ENCODE results near the gene ADD3. TPM values are rescaled to one million over a fixed set of nuclear protein-coding genes. Genes with fewer than 3 reads are reported as not detected.

Gene ADD3
- total and polyA plus RNA-seq, 9 donors = 79.8 to 135 (median 93.6) TPM

GRCh38 chr10:110144507-110144906, 136.7 kb downstream of the ADD3 start:
- no peaks in the 10 kb centered on the region for H3K36me3 ChIP-seq (ENCODE audit: control insufficient read depth, insufficient read depth, low read length)
- DNase-seq = no peak
- peaks cover 2% of the 10 kb centered on the region for H3K27me3 ChIP-seq (ENCODE audit: control insufficient read depth, insufficient read depth, low read length)
- H3K27ac ChIP-seq (ENCODE audit: low read length) = no peak overlapping the region
- H3K9me3 ChIP-seq (replicated peaks; ENCODE audit: control insufficient read depth, low read depth, low read length) = no peaks in the 10 kb centered on the region
- H3K4me3 ChIP-seq (ENCODE audit: low read length) = no peak overlapping the region
- H3K4me1 ChIP-seq (ENCODE audit: control insufficient read depth, insufficient read depth, low read length) = peaks cover 4% of the 10 kb centered on the region
- WGBS (ENCODE audit: insufficient coverage) = no CpG with 5 or more reads among the region's 1 CpG

- Histone ChIP-seq H3K4me1 (ENCODE audit: control insufficient read depth, insufficient read depth, low read length) (peaks cover 17% of the 10 kb centered on the region), H3K27ac (ENCODE audit: low read length) (no peak overlapping the region), H3K36me3 (ENCODE audit: control insufficient read depth, insufficient read depth, low read length) (no peaks in the 10 kb centered on the region), H3K4me3 (ENCODE audit: low read length) (no peak overlapping the region), H3K27me3 (ENCODE audit: control insufficient read depth, insufficient read depth, low read length) (peaks cover 4% of the 10 kb centered on the region), H3K9me3 (replicated peaks; ENCODE audit: control insufficient read depth, low read depth, low read length) (no peaks in the 10 kb centered on the region)
- DNase-seq = no peak
- WGBS (ENCODE audit: insufficient coverage) = no CpG with 5 or more reads among the region's 8 CpGs
Measured at GRCh38 chr10:110147961-110148360, 140.2 kb downstream of the ADD3 start.

- Histone ChIP-seq H3K36me3 (ENCODE audit: control insufficient read depth, insufficient read depth, low read length) (no peaks in the 10 kb centered on the region), H3K4me1 (ENCODE audit: control insufficient read depth, insufficient read depth, low read length) (peaks cover 17% of the 10 kb centered on the region), H3K27me3 (ENCODE audit: control insufficient read depth, insufficient read depth, low read length) (peaks cover 6% of the 10 kb centered on the region), H3K27ac (ENCODE audit: low read length) (no peak overlapping the region), H3K4me3 (ENCODE audit: low read length) (no peak overlapping the region), H3K9me3 (replicated peaks; ENCODE audit: control insufficient read depth, low read depth, low read length) (no peaks in the 10 kb centered on the region)
- DNase-seq = no peak
- 81% methylated on average over 2 of the region's 8 CpGs for WGBS (ENCODE audit: insufficient coverage)
Measured at GRCh38 chr10:110149259-110149658, 141.5 kb downstream of the ADD3 start.

- no peaks in the 10 kb centered on the region for H3K36me3 ChIP-seq (ENCODE audit: control insufficient read depth, insufficient read depth, low read length)
- H3K27ac ChIP-seq (ENCODE audit: low read length) = no peak overlapping the region
- no peak overlapping the region for H3K4me3 ChIP-seq (ENCODE audit: low read length)
- DNase-seq = no peak
- H3K4me1 ChIP-seq (ENCODE audit: control insufficient read depth, insufficient read depth, low read length) = peaks cover 17% of the 10 kb centered on the region
- H3K27me3 ChIP-seq (ENCODE audit: control insufficient read depth, insufficient read depth, low read length) = peaks cover 6% of the 10 kb centered on the region
- 100% methylated on average over 2 of the region's 4 CpGs for WGBS (ENCODE audit: insufficient coverage)
- no peaks in the 10 kb centered on the region for H3K9me3 ChIP-seq (replicated peaks; ENCODE audit: control insufficient read depth, low read depth, low read length)
Measured at GRCh38 chr10:110150046-110150445, 142.3 kb downstream of the ADD3 start.

GRCh38 chr10:110150981-110151380, 143.2 kb downstream of the ADD3 start:
- Histone ChIP-seq H3K4me1 (ENCODE audit: control insufficient read depth, insufficient read depth, low read length) (peaks cover 17% of the 10 kb centered on the region), H3K27me3 (ENCODE audit: control insufficient read depth, insufficient read depth, low read length) (peaks cover 6% of the 10 kb centered on the region), H3K9me3 (replicated peaks; ENCODE audit: control insufficient read depth, low read depth, low read length) (no peaks in the 10 kb centered on the region), H3K27ac (ENCODE audit: low read length) (no peak overlapping the region), H3K36me3 (ENCODE audit: control insufficient read depth, insufficient read depth, low read length) (no peaks in the 10 kb centered on the region), H3K4me3 (ENCODE audit: low read length) (no peak overlapping the region)
- 54% methylated on average over 6 of the region's 6 CpGs for WGBS (ENCODE audit: insufficient coverage)
- DNase-seq = no peak

- DNase-seq = peak; percentile 35
- H3K36me3 ChIP-seq (ENCODE audit: control insufficient read depth, insufficient read depth, low read length) = no peaks in the 10 kb centered on the region
- H3K27me3 ChIP-seq (ENCODE audit: control insufficient read depth, insufficient read depth, low read length) = peaks cover 6% of the 10 kb centered on the region
- no peak overlapping the region for H3K27ac ChIP-seq (ENCODE audit: low read length)
- WGBS (ENCODE audit: insufficient coverage) = 0% methylated on average over 1 of the region's 8 CpGs
- H3K9me3 ChIP-seq (replicated peaks; ENCODE audit: control insufficient read depth, low read depth, low read length) = no peaks in the 10 kb centered on the region
- H3K4me1 ChIP-seq (ENCODE audit: control insufficient read depth, insufficient read depth, low read length) = peaks cover 17% of the 10 kb centered on the region
- no peak overlapping the region for H3K4me3 ChIP-seq (ENCODE audit: low read length)
Measured at GRCh38 chr10:110151467-110151866, 143.7 kb downstream of the ADD3 start.

- peaks cover 6% of the 10 kb centered on the region for H3K27me3 ChIP-seq (ENCODE audit: control insufficient read depth, insufficient read depth, low read length)
- H3K27ac ChIP-seq (ENCODE audit: low read length) = no peak overlapping the region
- no peaks in the 10 kb centered on the region for H3K9me3 ChIP-seq (replicated peaks; ENCODE audit: control insufficient read depth, low read depth, low read length)
- 3% methylated on average over 5 of the region's 6 CpGs for WGBS (ENCODE audit: insufficient coverage)
- H3K4me1 ChIP-seq (ENCODE audit: control insufficient read depth, insufficient read depth, low read length) = peaks cover 17% of the 10 kb centered on the region
- no peaks in the 10 kb centered on the region for H3K36me3 ChIP-seq (ENCODE audit: control insufficient read depth, insufficient read depth, low read length)
- DNase-seq = no peak
- no peak overlapping the region for H3K4me3 ChIP-seq (ENCODE audit: low read length)
Measured at GRCh38 chr10:110151971-110152370, 144.2 kb downstream of the ADD3 start.

GRCh38 chr10:110153396-110153795, 145.6 kb downstream of the ADD3 start:
- no peak overlapping the region for H3K4me3 ChIP-seq (ENCODE audit: low read length)
- no peaks in the 10 kb centered on the region for H3K9me3 ChIP-seq (replicated peaks; ENCODE audit: control insufficient read depth, low read depth, low read length)
- peaks cover 17% of the 10 kb centered on the region for H3K4me1 ChIP-seq (ENCODE audit: control insufficient read depth, insufficient read depth, low read length)
- H3K27me3 ChIP-seq (ENCODE audit: control insufficient read depth, insufficient read depth, low read length) = peaks cover 6% of the 10 kb centered on the region
- H3K36me3 ChIP-seq (ENCODE audit: control insufficient read depth, insufficient read depth, low read length) = no peaks in the 10 kb centered on the region
- DNase-seq = no peak
- no peak overlapping the region for H3K27ac ChIP-seq (ENCODE audit: low read length)
- 72% methylated on average over 3 of the region's 7 CpGs for WGBS (ENCODE audit: insufficient coverage)

- H3K4me1 ChIP-seq (ENCODE audit: control insufficient read depth, insufficient read depth, low read length) = peaks cover 17% of the 10 kb centered on the region
- no peak for DNase-seq
- no peak overlapping the region for H3K27ac ChIP-seq (ENCODE audit: low read length)
- no peaks in the 10 kb centered on the region for H3K36me3 ChIP-seq (ENCODE audit: control insufficient read depth, insufficient read depth, low read length)
- H3K4me3 ChIP-seq (ENCODE audit: low read length) = no peak overlapping the region
- peaks cover 4% of the 10 kb centered on the region for H3K27me3 ChIP-seq (ENCODE audit: control insufficient read depth, insufficient read depth, low read length)
- 64% methylated on average over 1 of the region's 8 CpGs for WGBS (ENCODE audit: insufficient coverage)
- H3K9me3 ChIP-seq (replicated peaks; ENCODE audit: control insufficient read depth, low read depth, low read length) = no peaks in the 10 kb centered on the region
Measured at GRCh38 chr10:110156046-110156445, 148.3 kb downstream of the ADD3 start.

- H3K27ac ChIP-seq (ENCODE audit: low read length) = no peak overlapping the region
- H3K4me1 ChIP-seq (ENCODE audit: control insufficient read depth, insufficient read depth, low read length) = no peaks in the 10 kb centered on the region
- WGBS (ENCODE audit: insufficient coverage) = no CpG with 5 or more reads among the region's 11 CpGs
- H3K27me3 ChIP-seq (ENCODE audit: control insufficient read depth, insufficient read depth, low read length) = no peaks in the 10 kb centered on the region
- no peaks in the 10 kb centered on the region for H3K36me3 ChIP-seq (ENCODE audit: control insufficient read depth, insufficient read depth, low read length)
- no peak overlapping the region for H3K4me3 ChIP-seq (ENCODE audit: low read length)
- H3K9me3 ChIP-seq (replicated peaks; ENCODE audit: control insufficient read depth, low read depth, low read length) = no peaks in the 10 kb centered on the region
- DNase-seq = no peak
Measured at GRCh38 chr10:110158051-110159005, 150.5 kb downstream of the ADD3 start.
